Jurkat, Clone E6-1 (cell line): Measurements from ENCODE around the gene SH3RF3.

Experiments
- DNase-seq: peaks from one replicate; pipeline ENCODE4 v3.0.0-alpha.2; 2011; ENCODE audit warnings: low read depth, low spot score
- H3K4me3 ChIP-seq: 2 replicates; pipeline ENCODE4 v1.5.1; 2011; ENCODE audit warnings: mild to moderate bottlenecking, low read length, control low read depth, moderate library complexity

SH3RF3 gene

GRCh38 chr2:109261906-109262631 lies 133.1 kb downstream of the SH3RF3 start:
- no peak overlapping the region for H3K4me3 ChIP-seq
- DNase-seq: no peak

GRCh38 chr2:109264595-109265328 lies 135.8 kb downstream of the SH3RF3 start:
- DNase-seq: no peak

GRCh38 chr2:109265369-109265768 lies 136.4 kb downstream of the SH3RF3 start:
- H3K4me3 ChIP-seq: no peak overlapping the region
- DNase-seq: no peak

More at GRCh38 chr2:109264595-109265328, 135.8 kb downstream of the SH3RF3 start:
- H3K4me3 ChIP-seq: no peak overlapping the region

- H3K4me3 ChIP-seq: no peak overlapping the region
- DNase-seq: no peak
Observed at GRCh38 chr2:109265953-109266352, 136.9 kb downstream of the SH3RF3 start.

GRCh38 chr2:109266496-109266895 lies 137.5 kb downstream of the SH3RF3 start:
- no peak overlapping the region for H3K4me3 ChIP-seq
- no peak for DNase-seq

GRCh38 chr2:109266998-109267854 lies 138.2 kb downstream of the SH3RF3 start:
- DNase-seq: no peak
- H3K4me3 ChIP-seq: no peak overlapping the region

GRCh38 chr2:109268916-109269315 lies 139.9 kb downstream of the SH3RF3 start:
- no peak overlapping the region for H3K4me3 ChIP-seq
- no peak for DNase-seq

GRCh38 chr2:109269706-109270504 lies 140.9 kb downstream of the SH3RF3 start:
- DNase-seq: no peak
- H3K4me3 ChIP-seq: no peak overlapping the region

- H3K4me3 ChIP-seq: no peak overlapping the region
- DNase-seq: no peak
Observed at GRCh38 chr2:109270505-109271312, 141.7 kb downstream of the SH3RF3 start.

GRCh38 chr2:109271920-109272319 lies 142.9 kb downstream of the SH3RF3 start:
- no peak overlapping the region for H3K4me3 ChIP-seq
- DNase-seq: no peak

- H3K4me3 ChIP-seq: no peak overlapping the region
- DNase-seq: no peak
Observed at GRCh38 chr2:109272461-109272860, 143.5 kb downstream of the SH3RF3 start.

- no peak overlapping the region for H3K4me3 ChIP-seq
- DNase-seq: peak; percentile 16
Observed at GRCh38 chr2:109275120-109276012, 146.4 kb downstream of the SH3RF3 start.

GRCh38 chr2:109277406-109277805 lies 148.4 kb downstream of the SH3RF3 start:
- no peak for DNase-seq
- no peak overlapping the region for H3K4me3 ChIP-seq

GRCh38 chr2:109279243-109279860 lies 150.3 kb downstream of the SH3RF3 start:
- DNase-seq: no peak
- no peak overlapping the region for H3K4me3 ChIP-seq

- no peak overlapping the region for H3K4me3 ChIP-seq
- DNase-seq: peak; percentile 17
Observed at GRCh38 chr2:109280804-109281203, 151.8 kb downstream of the SH3RF3 start.

GRCh38 chr2:109282360-109282759 lies 153.4 kb downstream of the SH3RF3 start:
- DNase-seq: no peak
- no peak overlapping the region for H3K4me3 ChIP-seq

GRCh38 chr2:109282865-109283264 lies 153.9 kb downstream of the SH3RF3 start:
- no peak overlapping the region for H3K4me3 ChIP-seq
- DNase-seq: no peak
